Ovary (tissue), 3 donors: ENCODE data around the gene TFF2.

ENCODE experiments used
- CTCF ChIP-seq, 3 donors: fragments of 450-650 bp in 2 of 3; fragments of 200-600 bp in 1 of 3; IDR thresholded peaks; one replicate each; pipeline versions ENCODE4 v1.5.1 to v1.8.0; 2016 to 2022; ENCODE audit warnings: antibody characterized with exemption in 3 of 3, mild to moderate bottlenecking in 1 of 3
- EP300 ChIP-seq: sonication (generic); formaldehyde crosslinking; IDR thresholded peaks from one replicate; pipeline ENCODE4 v1.6.1; 2017; ENCODE audit warnings: antibody characterized with exemption
- POLR2A ChIP-seq: fragments of 450-650 bp; IDR thresholded peaks from one replicate; pipeline ENCODE4 v1.6.1; 2017; ENCODE audit warnings: antibody characterized with exemption, mild to moderate bottlenecking, moderate library complexity
- donor health status: DM: no; HTN: no; CAD: no.

GRCh38 chr21:42311816-42312625 is 38.8 kb downstream of the TFF2 start:
- TF ChIP-seq CTCF (IDR thresholded peaks at IDR 0.05): no peak
- no peak for TF ChIP-seq EP300
- TF ChIP-seq POLR2A: no peak
